PFSK-1 (cell line): ENCODE results near the gene QSER1.

ENCODE experiments used
- FOXP2 ChIP-seq: optimal IDR thresholded peaks from 2 replicates; pipeline ENCODE3; 2011; ENCODE audit warnings: borderline replicate concordance, control low read depth, inconsistent platforms; ENCODE audit not compliant: insufficient read depth; ENCODE audit errors: extremely low read length, extremely low read depth
- POLR2AphosphoS5 ChIP-seq: IDR thresholded peaks from 2 replicates; pipeline ENCODE4 v1.6.1; 2012; ENCODE audit warnings: low read depth, mild to moderate bottlenecking, control low read depth, low read length, moderate library complexity
- SIN3A ChIP-seq: IDR thresholded peaks from 2 replicates; pipeline ENCODE4 v1.6.1; 2012; ENCODE audit warnings: mild to moderate bottlenecking, low read length, moderate library complexity, borderline replicate concordance; ENCODE audit not compliant: insufficient read depth
- TAF1 ChIP-seq: IDR thresholded peaks from 2 replicates; pipeline ENCODE4 v1.6.1; 2012; ENCODE audit warnings: low read length, control low read depth, borderline replicate concordance; ENCODE audit not compliant: insufficient read depth
- TF ChIP-seq, protein P1 (sequence below), 2 experiments: IDR thresholded peaks; 2 replicates each; pipeline versions ENCODE4 v1.6.1 to v1.8.0; 2011 to 2012; ENCODE audit warnings: low read depth in 2 of 2, low read length in 2 of 2, control low read depth in 1 of 2, inconsistent platforms in 1 of 2, mild to moderate bottlenecking in 1 of 2, moderate library complexity in 1 of 2; ENCODE audit not compliant: insufficient read depth in 1 of 2

QSER1 gene

DNA sequence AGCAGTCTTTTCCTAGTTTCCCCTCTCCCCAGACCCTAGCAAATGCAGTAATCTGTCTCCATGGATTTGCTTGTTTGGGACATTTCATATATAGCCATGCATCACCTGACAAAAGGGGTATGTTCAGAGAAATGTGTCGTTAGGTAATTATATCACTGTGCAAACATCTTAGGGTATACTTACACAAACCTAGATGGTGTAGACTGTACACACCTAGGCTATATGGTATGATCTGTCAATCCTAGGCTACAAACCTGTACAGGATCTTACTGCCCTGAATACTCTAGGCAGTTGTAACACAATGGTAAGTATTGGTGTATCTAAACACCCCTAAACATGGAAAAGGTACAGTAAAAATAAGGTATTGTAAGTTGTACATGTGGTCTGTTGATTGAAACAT is 23.8 kb downstream of the QSER1 start:
- TF ChIP-seq, protein P1, sequence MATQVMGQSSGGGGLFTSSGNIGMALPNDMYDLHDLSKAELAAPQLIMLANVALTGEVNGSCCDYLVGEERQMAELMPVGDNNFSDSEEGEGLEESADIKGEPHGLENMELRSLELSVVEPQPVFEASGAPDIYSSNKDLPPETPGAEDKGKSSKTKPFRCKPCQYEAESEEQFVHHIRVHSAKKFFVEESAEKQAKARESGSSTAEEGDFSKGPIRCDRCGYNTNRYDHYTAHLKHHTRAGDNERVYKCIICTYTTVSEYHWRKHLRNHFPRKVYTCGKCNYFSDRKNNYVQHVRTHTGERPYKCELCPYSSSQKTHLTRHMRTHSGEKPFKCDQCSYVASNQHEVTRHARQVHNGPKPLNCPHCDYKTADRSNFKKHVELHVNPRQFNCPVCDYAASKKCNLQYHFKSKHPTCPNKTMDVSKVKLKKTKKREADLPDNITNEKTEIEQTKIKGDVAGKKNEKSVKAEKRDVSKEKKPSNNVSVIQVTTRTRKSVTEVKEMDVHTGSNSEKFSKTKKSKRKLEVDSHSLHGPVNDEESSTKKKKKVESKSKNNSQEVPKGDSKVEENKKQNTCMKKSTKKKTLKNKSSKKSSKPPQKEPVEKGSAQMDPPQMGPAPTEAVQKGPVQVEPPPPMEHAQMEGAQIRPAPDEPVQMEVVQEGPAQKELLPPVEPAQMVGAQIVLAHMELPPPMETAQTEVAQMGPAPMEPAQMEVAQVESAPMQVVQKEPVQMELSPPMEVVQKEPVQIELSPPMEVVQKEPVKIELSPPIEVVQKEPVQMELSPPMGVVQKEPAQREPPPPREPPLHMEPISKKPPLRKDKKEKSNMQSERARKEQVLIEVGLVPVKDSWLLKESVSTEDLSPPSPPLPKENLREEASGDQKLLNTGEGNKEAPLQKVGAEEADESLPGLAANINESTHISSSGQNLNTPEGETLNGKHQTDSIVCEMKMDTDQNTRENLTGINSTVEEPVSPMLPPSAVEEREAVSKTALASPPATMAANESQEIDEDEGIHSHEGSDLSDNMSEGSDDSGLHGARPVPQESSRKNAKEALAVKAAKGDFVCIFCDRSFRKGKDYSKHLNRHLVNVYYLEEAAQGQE (IDR thresholded peaks at IDR 0.05; ENCODE audit: insufficient read depth in 1 of 2, low read depth in 2 of 2, low read length in 2 of 2), result no peak
- TF ChIP-seq TAF1 (no peak), POLR2AphosphoS5 (no peak), FOXP2 (no peak), SIN3A (no peak)

DNA sequence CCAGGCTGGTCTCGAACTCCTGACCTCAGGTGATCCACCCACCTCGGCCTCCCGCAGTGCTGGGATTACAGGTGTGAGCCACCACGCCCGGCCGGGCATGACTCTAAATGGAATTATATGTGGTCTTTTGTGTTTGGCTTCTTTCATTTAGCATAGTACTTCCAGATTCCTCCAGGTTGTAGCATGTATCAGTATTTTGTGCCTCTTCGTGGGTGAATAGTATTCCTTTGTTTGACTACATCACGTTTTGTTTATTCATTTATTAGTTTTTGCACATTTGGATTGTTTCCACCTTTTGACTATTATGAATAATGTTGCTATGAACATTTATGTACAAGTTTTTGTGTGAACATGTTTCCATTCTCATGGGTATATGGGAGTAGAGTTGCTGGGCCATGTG is 24.4 kb downstream of the QSER1 start:
- TF ChIP-seq SIN3A (no peak), FOXP2 (no peak), POLR2AphosphoS5 (no peak)
- TF ChIP-seq, protein P1 (IDR thresholded peaks at IDR 0.05; ENCODE audit: insufficient read depth in 1 of 2, low read depth in 2 of 2, low read length in 2 of 2), result no peak

DNA sequence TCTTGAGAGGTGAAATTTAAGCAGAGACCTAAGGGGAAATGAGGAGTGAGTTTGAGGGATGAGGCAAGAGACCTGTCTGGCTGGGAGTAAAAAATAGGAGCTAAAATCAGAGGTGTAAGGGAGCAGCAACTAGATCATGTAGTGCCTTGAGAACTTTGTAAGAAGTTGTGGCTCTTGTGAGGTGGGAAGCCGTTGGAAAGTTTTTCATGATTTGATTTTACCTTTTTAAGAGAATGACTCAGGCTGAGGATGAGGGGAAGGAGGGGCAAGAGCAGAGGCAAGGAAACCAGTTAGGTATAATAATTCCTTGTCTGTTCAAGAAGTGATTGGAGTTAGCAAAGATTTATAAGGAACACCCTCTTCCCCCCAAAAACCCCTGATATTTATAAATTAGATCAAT is 25.8 kb downstream of the QSER1 start:
- TF ChIP-seq FOXP2, result no peak
- TF ChIP-seq, protein P1 (IDR thresholded peaks at IDR 0.05; ENCODE audit: insufficient read depth in 1 of 2, low read depth in 2 of 2, low read length in 2 of 2), result no peak

DNA sequence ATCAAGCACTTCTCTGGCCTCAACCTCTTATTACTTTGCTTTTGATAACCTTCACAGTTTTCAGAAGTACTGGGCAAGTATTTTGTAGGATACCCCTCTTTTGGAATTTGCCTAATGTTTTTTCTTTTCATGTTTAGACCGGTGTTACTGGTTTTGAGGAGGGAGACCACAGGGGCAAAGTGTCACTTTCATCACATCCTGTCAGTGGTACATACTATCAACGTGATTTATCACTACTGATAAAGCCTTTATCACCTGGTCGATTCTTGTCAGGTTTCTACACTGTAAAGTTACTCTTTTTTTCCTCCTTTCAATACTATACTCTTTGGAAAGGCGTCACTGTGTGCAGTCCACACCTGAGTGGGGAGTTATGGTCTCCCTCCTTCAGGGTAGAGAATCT is 26.7 kb downstream of the QSER1 start:
- TF ChIP-seq SIN3A, result no peak
- no peak for TF ChIP-seq FOXP2
- no peak for TF ChIP-seq TAF1
- TF ChIP-seq, protein P1 (IDR thresholded peaks at IDR 0.05; ENCODE audit: insufficient read depth in 1 of 2, low read depth in 2 of 2, low read length in 2 of 2), result no peak
- no peak for TF ChIP-seq POLR2AphosphoS5

DNA sequence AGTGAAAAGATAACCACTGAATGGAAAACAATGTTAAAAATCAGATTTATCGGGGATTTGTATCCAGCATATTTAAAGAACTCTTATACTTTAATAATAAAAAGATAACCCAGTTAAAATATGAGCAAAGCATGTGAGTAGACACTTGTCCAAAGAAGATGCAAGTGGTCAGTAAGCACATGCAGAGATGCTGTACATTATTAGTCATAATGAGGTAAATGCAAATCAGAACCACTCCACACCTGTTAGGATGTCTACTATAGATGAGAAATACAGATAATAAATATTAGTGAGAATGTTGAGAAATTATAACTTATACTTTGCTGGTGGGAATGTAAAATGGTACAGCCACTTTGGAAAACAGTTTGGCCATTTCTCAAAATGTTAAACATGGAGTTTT is 28.0 kb downstream of the QSER1 start:
- no peak for TF ChIP-seq TAF1
- TF ChIP-seq, protein P1 (IDR thresholded peaks at IDR 0.05; ENCODE audit: insufficient read depth in 1 of 2, low read depth in 2 of 2, low read length in 2 of 2), result no peak
- TF ChIP-seq FOXP2, result no peak
- no peak for TF ChIP-seq SIN3A
- TF ChIP-seq POLR2AphosphoS5, result no peak
